Neural progenitor cell (in vitro differentiated cells): ENCODE data around the gene TIMELESS. TPM values are rescaled to one million over a fixed set of nuclear protein-coding genes. Genes with fewer than 3 reads are reported as not detected.

ENCODE experiments used
- DNase-seq: peaks from one replicate; pipeline ENCODE4 v3.0.0-alpha.2; 2016; ENCODE audit warnings: low spot score
- H2AFZ ChIP-seq: fragments of 200-600 bp; sonication (generic); replicated peaks from 2 replicates; pipeline ENCODE4 v1.6.1; 2016; ENCODE audit warnings: antibody characterized with exemption
- H3F3A ChIP-seq: fragments of 200-600 bp; sonication (generic); 2 replicates; pipeline ENCODE4 v1.6.1; 2016; ENCODE audit warnings: antibody characterized with exemption, low read depth
- H3K27ac ChIP-seq: fragments of 200-600 bp; sonication (generic); 2 replicates; pipeline ENCODE4 v1.5.1; 2016; ENCODE audit warnings: mild to moderate bottlenecking
- H3K27me3 ChIP-seq: fragments of 200-600 bp; sonication (generic); 2 replicates; pipeline ENCODE4 v1.6.1; 2016; ENCODE audit warnings: mild to moderate bottlenecking, moderate library complexity
- H3K36me3 ChIP-seq: fragments of 200-600 bp; sonication (generic); 2 replicates; pipeline ENCODE4 v1.5.1; 2016
- H3K4me1 ChIP-seq: fragments of 200-600 bp; sonication (generic); 2 replicates; pipeline ENCODE4 v1.6.1; 2016; ENCODE audit warnings: mixed run types
- H3K4me2 ChIP-seq: fragments of 200-600 bp; sonication (generic); 2 replicates; pipeline ENCODE4 v1.6.1; 2016
- H3K4me3 ChIP-seq: fragments of 200-600 bp; sonication (generic); 2 replicates; pipeline ENCODE4 v1.5.1; 2016
- H3K79me2 ChIP-seq: fragments of 200-600 bp; sonication (generic); 2 replicates; pipeline ENCODE4 v1.6.1; 2016; ENCODE audit warnings: low read depth
- H3K9ac ChIP-seq: fragments of 200-600 bp; sonication (generic); 2 replicates; pipeline ENCODE4 v1.6.1; 2016
- H3K9me3 ChIP-seq: fragments of 200-600 bp; sonication (generic); 2 replicates; pipeline ENCODE4 v1.5.1; 2016; ENCODE audit warnings: low read depth
- H4K20me1 ChIP-seq: fragments of 200-600 bp; sonication (generic); 2 replicates; pipeline ENCODE4 v1.6.1; 2016; ENCODE audit warnings: low read depth
- H3K27ac Mint-ChIP-seq: 3 replicates; pipeline ENCODE4 v1.8.0; 2021; ENCODE audit warnings: mixed read lengths
- H3K27me3 Mint-ChIP-seq: 2 replicates; pipeline ENCODE4 v1.8.0; 2022; ENCODE audit warnings: low read depth, mild to moderate bottlenecking, inconsistent platforms, moderate library complexity, mixed read lengths; ENCODE audit not compliant: insufficient read depth
- H3K36me3 Mint-ChIP-seq: 3 replicates; pipeline ENCODE4 v1.8.0; 2021; ENCODE audit warnings: mixed read lengths
- H3K4me1 Mint-ChIP-seq: 3 replicates; pipeline ENCODE4 v1.8.0; 2021; ENCODE audit warnings: mixed read lengths
- H3K4me3 Mint-ChIP-seq: 3 replicates; pipeline ENCODE4 v1.8.0; 2021; ENCODE audit warnings: mild to moderate bottlenecking, moderate library complexity, mixed read lengths
- H3K9me3 Mint-ChIP-seq: 3 replicates; pipeline ENCODE4 v1.8.0; 2020; ENCODE audit warnings: mixed read lengths
- EZH2 ChIP-seq: fragments of 200-600 bp; sonication (generic); IDR thresholded peaks from 2 replicates; pipeline ENCODE4 v1.6.1; 2017; ENCODE audit warnings: antibody characterized with exemption, mild to moderate bottlenecking, moderate library complexity
- EZH2phosphoT487 ChIP-seq: fragments of 200-600 bp; sonication (generic); IDR thresholded peaks from 2 replicates; pipeline ENCODE4 v1.6.1; 2017; ENCODE audit warnings: antibody characterized with exemption
- total RNA-seq: library from RNA; depleted of rRNA; stranded (reverse); fragments of >200 nt; gene quantifications from 2 replicates; pipeline ENCODE4 v1.2.3, GENCODE V29; 2015; ENCODE audit warnings: low replicate concordance
- TF ChIP-seq, protein P1 (sequence below): fragments of 200-600 bp; sonication (generic); IDR thresholded peaks from 2 replicates; pipeline ENCODE4 v1.5.1; 2017; ENCODE audit warnings: antibody characterized with exemption, mild to moderate bottlenecking

Gene TIMELESS
- total RNA-seq, 1 donor from 2014 or later: 56.3 TPM

DNA sequence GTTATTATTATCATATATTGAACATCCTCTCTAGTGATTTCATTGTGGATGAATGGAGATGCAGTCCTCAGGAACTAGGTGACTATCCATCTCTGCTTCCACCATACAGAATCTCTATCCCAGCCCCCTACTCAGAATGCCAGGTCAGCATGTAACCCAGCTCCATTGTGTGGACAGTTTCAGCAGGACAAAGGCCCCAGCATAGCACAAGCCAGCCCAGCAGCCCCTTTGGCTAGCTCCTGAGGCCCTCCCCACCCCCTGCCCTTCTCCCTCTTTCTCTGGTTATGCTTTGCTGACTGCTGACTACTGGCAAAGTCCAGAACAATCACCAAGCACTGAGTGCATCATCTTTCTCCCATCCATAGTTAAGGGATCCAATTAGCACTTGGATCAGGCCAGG lies 13.3 kb upstream of the TIMELESS start:
- Histone ChIP-seq H3K79me2 (no peaks in the 10 kb centered on the region), H3K4me3 (no peak overlapping the region), H3F3A (peaks cover 48% of the 10 kb centered on the region), H2AFZ (peak overlapping the region; percentile 48), H3K9ac (no peak overlapping the region), H4K20me1 (no peaks in the 10 kb centered on the region), H3K4me2 (peak overlapping the region; percentile 60), H3K36me3 (no peaks in the 10 kb centered on the region), H3K9me3 (no peaks in the 10 kb centered on the region), H3K27ac (peak overlapping the region; percentile 85), H3K4me1 (peaks cover 22% of the 10 kb centered on the region), H3K27me3 (no peaks in the 10 kb centered on the region)
- Mint-ChIP-seq H3K27ac (peak overlapping the region; percentile 88), H3K36me3 (no peaks in the 10 kb centered on the region), H3K4me1 (peaks cover 19% of the 10 kb centered on the region), H3K4me3 (peak overlapping the region; percentile 28), H3K27me3 (peaks cover 2% of the 10 kb centered on the region), H3K9me3 (no peaks in the 10 kb centered on the region)
- TF ChIP-seq, protein P1, sequence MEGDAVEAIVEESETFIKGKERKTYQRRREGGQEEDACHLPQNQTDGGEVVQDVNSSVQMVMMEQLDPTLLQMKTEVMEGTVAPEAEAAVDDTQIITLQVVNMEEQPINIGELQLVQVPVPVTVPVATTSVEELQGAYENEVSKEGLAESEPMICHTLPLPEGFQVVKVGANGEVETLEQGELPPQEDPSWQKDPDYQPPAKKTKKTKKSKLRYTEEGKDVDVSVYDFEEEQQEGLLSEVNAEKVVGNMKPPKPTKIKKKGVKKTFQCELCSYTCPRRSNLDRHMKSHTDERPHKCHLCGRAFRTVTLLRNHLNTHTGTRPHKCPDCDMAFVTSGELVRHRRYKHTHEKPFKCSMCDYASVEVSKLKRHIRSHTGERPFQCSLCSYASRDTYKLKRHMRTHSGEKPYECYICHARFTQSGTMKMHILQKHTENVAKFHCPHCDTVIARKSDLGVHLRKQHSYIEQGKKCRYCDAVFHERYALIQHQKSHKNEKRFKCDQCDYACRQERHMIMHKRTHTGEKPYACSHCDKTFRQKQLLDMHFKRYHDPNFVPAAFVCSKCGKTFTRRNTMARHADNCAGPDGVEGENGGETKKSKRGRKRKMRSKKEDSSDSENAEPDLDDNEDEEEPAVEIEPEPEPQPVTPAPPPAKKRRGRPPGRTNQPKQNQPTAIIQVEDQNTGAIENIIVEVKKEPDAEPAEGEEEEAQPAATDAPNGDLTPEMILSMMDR: no peak
- TF ChIP-seq EZH2phosphoT487: no peak
- no peak for TF ChIP-seq EZH2
- DNase-seq: peak; percentile 88

DNA sequence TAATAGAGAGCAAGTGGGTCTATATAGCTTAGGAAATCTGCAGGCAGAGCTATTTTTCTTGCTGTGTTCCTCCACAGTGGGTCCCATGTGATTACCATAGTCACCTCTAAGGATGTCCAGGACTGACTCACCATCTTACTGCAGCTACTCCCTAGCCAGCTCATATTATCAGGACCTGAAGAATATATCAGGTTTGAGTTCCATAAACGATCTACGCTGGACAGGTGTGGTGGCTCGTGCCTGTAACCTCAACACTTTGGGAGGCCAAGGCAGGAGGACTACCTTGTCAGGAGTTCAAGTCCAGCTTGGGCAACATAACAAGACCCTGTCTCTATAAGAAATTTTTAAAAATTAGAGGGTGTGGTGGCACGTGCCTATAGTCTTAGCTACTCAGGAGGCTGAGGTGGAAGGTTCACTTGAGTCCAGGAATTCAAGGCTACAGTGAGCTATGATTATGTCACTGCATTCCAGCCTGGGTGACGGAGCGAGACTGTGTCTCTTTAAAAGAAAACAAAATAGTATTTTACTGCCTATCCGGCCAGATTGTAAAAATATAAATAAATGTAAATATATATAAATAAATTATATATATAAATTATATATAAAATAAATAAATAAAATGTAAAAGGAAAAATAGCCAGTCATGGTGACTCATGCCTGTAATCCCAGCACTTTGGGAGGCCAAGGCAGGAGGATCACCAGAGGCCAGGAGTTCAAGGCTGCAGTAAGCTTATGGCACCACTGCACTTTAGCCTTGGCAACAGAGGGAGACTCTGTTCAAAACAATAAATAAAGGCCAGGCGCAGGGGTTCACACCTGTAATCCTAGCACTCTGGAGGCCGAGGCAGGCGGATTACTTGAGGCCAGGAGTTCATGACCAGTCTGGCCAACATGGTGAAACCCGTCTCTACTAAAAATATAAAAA lies 12.3 kb upstream of the TIMELESS start:
- no peaks in the 10 kb centered on the region for H3K79me2 ChIP-seq
- peaks cover 22% of the 10 kb centered on the region for H3K4me1 ChIP-seq
- Mint-ChIP-seq H3K36me3 (no peaks in the 10 kb centered on the region), H3K27ac (no peak overlapping the region), H3K9me3 (no peaks in the 10 kb centered on the region), H3K4me3 (no peak overlapping the region), H3K27me3 (peaks cover 2% of the 10 kb centered on the region), H3K4me1 (peaks cover 17% of the 10 kb centered on the region)
- H3K36me3 ChIP-seq: no peaks in the 10 kb centered on the region
- H3F3A ChIP-seq: peaks cover 42% of the 10 kb centered on the region
- H3K4me3 ChIP-seq: no peak overlapping the region
- H3K27ac ChIP-seq: peak overlapping the region; percentile 85
- no peaks in the 10 kb centered on the region for H3K27me3 ChIP-seq
- no peak for TF ChIP-seq EZH2phosphoT487
- TF ChIP-seq, protein P1: no peak
- no peak for TF ChIP-seq EZH2
- H4K20me1 ChIP-seq: no peaks in the 10 kb centered on the region
- H3K9ac ChIP-seq: no peak overlapping the region
- H3K4me2 ChIP-seq: no peak overlapping the region
- H3K9me3 ChIP-seq: no peaks in the 10 kb centered on the region
- DNase-seq: no peak
- no peak overlapping the region for H2AFZ ChIP-seq

DNA sequence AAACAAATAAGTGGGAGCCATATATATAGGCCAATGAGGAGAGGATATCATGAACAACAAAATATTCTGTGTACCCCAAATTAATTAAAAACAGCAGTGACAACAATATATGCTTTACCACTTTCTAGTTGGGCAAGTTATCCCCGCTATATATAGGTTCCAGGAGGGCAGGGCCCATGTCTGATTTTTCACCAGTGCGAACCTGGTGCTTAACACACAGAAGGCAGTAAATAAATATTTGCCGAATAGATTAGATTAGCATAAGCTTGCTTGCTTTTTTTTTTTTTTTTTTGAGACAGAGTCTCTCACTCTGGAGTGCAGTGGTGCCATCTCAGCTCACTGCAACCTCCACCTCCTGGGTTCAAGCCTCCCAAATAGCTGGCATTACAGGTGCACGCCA lies 8.6 kb upstream of the TIMELESS start:
- Histone ChIP-seq H3K27ac (no peak overlapping the region), H3K79me2 (no peaks in the 10 kb centered on the region), H3K4me2 (no peak overlapping the region), H3K9ac (no peak overlapping the region), H3K4me3 (no peak overlapping the region), H3K9me3 (no peaks in the 10 kb centered on the region), H4K20me1 (no peaks in the 10 kb centered on the region), H3F3A (peaks cover 30% of the 10 kb centered on the region), H3K36me3 (no peaks in the 10 kb centered on the region), H2AFZ (no peak overlapping the region), H3K27me3 (no peaks in the 10 kb centered on the region), H3K4me1 (peaks cover 27% of the 10 kb centered on the region)
- no peak overlapping the region for H3K27ac Mint-ChIP-seq
- H3K27me3 Mint-ChIP-seq: peaks cover 7% of the 10 kb centered on the region
- H3K9me3 Mint-ChIP-seq: no peaks in the 10 kb centered on the region
- no peak for DNase-seq
- peaks cover 9% of the 10 kb centered on the region for H3K4me1 Mint-ChIP-seq
- TF ChIP-seq, protein P1: no peak
- TF ChIP-seq EZH2: no peak
- no peak for TF ChIP-seq EZH2phosphoT487
- H3K36me3 Mint-ChIP-seq: no peaks in the 10 kb centered on the region
- H3K4me3 Mint-ChIP-seq: no peak overlapping the region
